Spleen (tissue), 11 donors: ENCODE data around the gene ZNF117. TPM values are rescaled to one million over a fixed set of nuclear protein-coding genes. Genes with fewer than 3 reads are reported as not detected.
A peak's percentile ranks its signal among the peaks of the same experiment; 100 is the strongest.
"Not testable (repeated sequence)": the region's sequence is repeated elsewhere in the genome, so short reads cannot be mapped to it uniquely, and the experiment has no call there.

Experiments used
- DNase-seq: peaks from one replicate; pipeline ENCODE4 v3.0.0-alpha.2; 2020
- H3K27ac ChIP-seq, 8 donors: fragments of 200-600 bp; sonication (generic) in 7 of 8; 1 replicate in 4 of 8; 2 replicates in 4 of 8; pipeline versions ENCODE4 v1.5.0 to v1.8.0; 2016 to 2021; ENCODE audit warnings: inconsistent platforms in 4 of 8, mild to moderate bottlenecking in 4 of 8, moderate library complexity in 1 of 8
- H3K27me3 ChIP-seq, 7 donors: fragments of 200-600 bp; sonication (generic) in 6 of 7; replicated peaks in 1 of 7; 1 replicate in 4 of 7; 2 replicates in 3 of 7; pipeline versions ENCODE4 v1.5.0 to v1.8.0; 2016 to 2021; ENCODE audit warnings: inconsistent platforms in 3 of 7, mild to moderate bottlenecking in 1 of 7
- H3K36me3 ChIP-seq, 6 donors: fragments of 200-600 bp; sonication (generic) in 5 of 6; 1 replicate in 4 of 6; 2 replicates in 2 of 6; pipeline versions ENCODE4 v1.5.0 to v1.8.0; 2016 to 2021; ENCODE audit warnings: inconsistent platforms in 2 of 6
- H3K4me1 ChIP-seq, 6 donors: fragments of 200-600 bp; sonication (generic) in 5 of 6; 1 replicate in 3 of 6; 2 replicates in 3 of 6; pipeline versions ENCODE4 v1.5.0 to v1.8.0; 2016 to 2021; ENCODE audit warnings: inconsistent platforms in 3 of 6
- H3K4me3 ChIP-seq, 8 donors: fragments of 200-600 bp; sonication (generic) in 7 of 8; 1 replicate in 4 of 8; 2 replicates in 4 of 8; pipeline versions ENCODE4 v1.5.0 to v1.8.0; 2016 to 2021; ENCODE audit warnings: inconsistent platforms in 4 of 8, mild to moderate bottlenecking in 4 of 8, moderate library complexity in 2 of 8
- H3K9me3 ChIP-seq, 8 donors: fragments of 200-600 bp; sonication (generic) in 7 of 8; 1 replicate in 4 of 8; 2 replicates in 4 of 8; pipeline versions ENCODE4 v1.5.0 to v1.8.0; 2016 to 2021; ENCODE audit warnings: inconsistent platforms in 4 of 8
- CTCF ChIP-seq, 11 experiments: fragments of 200-600 bp in 7 of 11; fragments of 450-650 bp in 4 of 11; sonication (generic) in 4 of 11; IDR thresholded peaks in 8 of 11; conservative IDR thresholded peaks in 3 of 11; 1 replicate in 7 of 11; 2 replicates in 4 of 11; pipeline versions ENCODE4 v1.4.0 to v1.8.0; 2016 to 2021; ENCODE audit warnings: antibody characterized with exemption in 11 of 11, inconsistent platforms in 4 of 11, mild to moderate bottlenecking in 1 of 11
- POLR2A ChIP-seq, 3 donors: fragments of 450-650 bp; IDR thresholded peaks; one replicate each; pipeline ENCODE4 v1.5.1; 2017; ENCODE audit warnings: antibody characterized with exemption in 3 of 3, mild to moderate bottlenecking in 1 of 3
- POLR2AphosphoS5 ChIP-seq, 3 donors: sonication (generic); formaldehyde crosslinking; IDR thresholded peaks; one replicate each; pipeline ENCODE4 v1.5.1; 2017; ENCODE audit warnings: antibody characterized with exemption in 3 of 3
- WGBS, 5 donors: extraction: QIAGEN DNeasy Blood & Tissue Kit in 3 of 5; methylation state at CpG; one replicate each; pipeline versions ENCODE4 v1.1.5 to v1.1.7; 2013 to 2018; 5-methylcytosine and 5-hydroxymethylcytosine counted together
- intact Hi-C: fragments of 100-400 bp; cut with DNase I; formaldehyde crosslinking; loops from one replicate; pipeline ENCODE4 v1.15.0; 2023; ENCODE audit warnings: low total_unique reads
- polyA plus RNA-seq, 3 donors: library from polyadenylated mRNA; stranded (reverse); fragments of 200-250 nt; gene quantifications; one replicate each; pipeline ENCODE4 v1.2.1, GENCODE V29; 2013
- total RNA-seq, 7 donors: library from RNA; depleted of rRNA in 3 of 7; stranded (reverse); fragments of >200 nt in 3 of 7; fragmentation: NEBNext Ultra II Directional in 4 of 7; extraction: Animal tissue kit (Norgen Biotek cat#: 25700) in 4 of 7; gene quantifications; one replicate each; pipeline versions ENCODE4 v1.1.0 to v1.2.1, GENCODE V29; 2016 to 2021
- donor health status: healthy with polysubstance abuse.
- donor health status: DM: no; HTN: no; CAD: no; lungs with moderate emphysema.
- donor health status: DM: no; HTN: no; CAD: no.
- donor health status: Bipolar disorder and iron deficiency.
- donor health status: healthy.
- donor health status: DM: no; HTN: no; CAD: no.
- donor health status: DM: yes; HTN: yes; CAD: no.

The ZNF117 gene
- total and polyA plus RNA-seq, 10 donors, result 4.0 to 23.2 (median 14.0) TPM

DNA sequence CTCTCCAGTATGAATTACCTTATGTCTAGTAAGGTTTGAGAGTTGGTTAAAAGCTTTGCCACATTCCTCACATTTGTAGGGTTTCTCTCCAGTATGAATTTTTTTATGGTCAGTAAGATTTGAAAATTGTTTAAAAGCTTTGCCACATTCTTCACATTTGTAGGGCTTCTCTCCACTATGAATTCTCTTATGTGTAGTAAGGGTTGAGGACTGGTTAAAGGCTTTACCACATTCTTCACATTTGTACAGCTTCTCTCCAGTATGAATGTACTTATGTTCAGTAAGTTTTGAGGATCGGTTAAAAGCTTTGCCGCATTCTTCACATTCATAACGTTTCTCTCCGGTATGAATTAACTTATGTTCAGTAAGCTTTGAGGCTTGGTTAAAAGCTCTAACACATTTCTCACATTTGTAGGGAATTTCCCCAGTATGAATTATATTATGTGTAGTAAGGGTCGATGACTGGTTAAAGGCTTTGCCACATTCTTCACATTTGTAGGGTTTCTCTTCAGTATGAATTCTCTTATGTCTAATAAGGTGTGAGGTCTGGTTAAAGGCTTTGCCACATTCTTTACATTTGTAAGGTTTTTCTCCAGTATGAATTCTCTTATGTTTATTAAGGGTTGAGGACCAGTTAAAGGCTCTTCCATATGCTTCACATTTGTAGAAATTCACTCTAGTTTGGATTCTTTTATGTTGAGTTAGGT, 12.2 kb downstream of the ZNF117 start:
- DNase-seq, result no peak
- H3K4me3 ChIP-seq, result no peak overlapping the region
- H3K9me3 ChIP-seq, result peaks cover 30 to 100% (median 100%) of the 10 kb centered on the region in 8 donors
- H3K27me3 ChIP-seq, result no peaks in the 10 kb centered on the region
- no peaks in the 10 kb centered on the region for H3K4me1 ChIP-seq
- 95 to 99% (median 97%) methylated on average over 5 of the region's 5 CpGs for WGBS, 5 donors
- no peak overlapping the region for H3K27ac ChIP-seq
- no peak for TF ChIP-seq POLR2AphosphoS5 (IDR thresholded peaks at IDR 0.05)
- TF ChIP-seq CTCF (IDR thresholded peaks at IDR 0.05 in 8 of 11, conservative IDR thresholded peaks at IDR 0.05 in 3 of 11), result no peak
- no peak for TF ChIP-seq POLR2A (IDR thresholded peaks at IDR 0.05)
- intact Hi-C loops, result no loop called here
- peaks cover 19 to 55% (median 39%) of the 10 kb centered on the region in 6 donors for H3K36me3 ChIP-seq

DNA sequence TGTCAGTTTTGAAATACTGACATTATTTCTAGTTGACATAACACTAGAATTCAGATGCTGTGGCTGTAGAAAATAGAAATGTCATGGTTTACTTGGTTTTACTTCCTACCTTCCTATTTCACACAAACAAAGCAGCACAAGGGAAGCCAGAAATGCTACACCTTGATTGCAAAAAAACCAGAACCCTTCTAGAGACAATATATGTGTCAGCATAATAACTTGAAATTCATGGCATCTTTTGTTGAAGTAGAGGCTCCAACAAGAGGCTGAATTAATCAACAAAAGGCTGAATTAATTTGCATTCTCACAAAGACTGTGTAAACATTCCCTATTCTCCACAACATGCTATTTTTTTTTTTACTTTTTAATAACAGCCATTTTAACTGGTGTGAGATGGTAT, 25.2 kb downstream of the ZNF117 start:
- Histone ChIP-seq H3K27ac (no peak overlapping the region), H3K27me3 (no peaks in the 10 kb centered on the region), H3K9me3 (peaks cover 2 to 76% (median 61%) of the 10 kb centered on the region in 8 donors), H3K4me1 (no peaks in the 10 kb centered on the region), H3K36me3 (no peaks in the 10 kb centered on the region), H3K4me3 (no peak overlapping the region)
- no peak for DNase-seq
- no peak for TF ChIP-seq POLR2AphosphoS5 (IDR thresholded peaks at IDR 0.05)
- intact Hi-C loops, result no loop called here

- WGBS, 5 donors, result 80 to 85% (median 84%) methylated on average over 3 of the region's 3 CpGs
- no peak for DNase-seq
- Histone ChIP-seq H3K36me3 (no peaks in the 10 kb centered on the region), H3K4me3 (no peak overlapping the region), H3K27ac (no peak overlapping the region), H3K9me3 (peaks cover 0 to 62% (median 26%) of the 10 kb centered on the region in 8 donors), H3K27me3 (no peaks in the 10 kb centered on the region), H3K4me1 (no peaks in the 10 kb centered on the region)
- intact Hi-C loops, result no loop called here
- no peak for TF ChIP-seq POLR2AphosphoS5 (IDR thresholded peaks at IDR 0.05)
- no peak for TF ChIP-seq POLR2A (IDR thresholded peaks at IDR 0.05)
- TF ChIP-seq CTCF (IDR thresholded peaks at IDR 0.05 in 8 of 11, conservative IDR thresholded peaks at IDR 0.05 in 3 of 11), result no peak
These were observed 31.6 kb downstream of the ZNF117 start for GRCh38 chr7:64959072-64959747.

DNA sequence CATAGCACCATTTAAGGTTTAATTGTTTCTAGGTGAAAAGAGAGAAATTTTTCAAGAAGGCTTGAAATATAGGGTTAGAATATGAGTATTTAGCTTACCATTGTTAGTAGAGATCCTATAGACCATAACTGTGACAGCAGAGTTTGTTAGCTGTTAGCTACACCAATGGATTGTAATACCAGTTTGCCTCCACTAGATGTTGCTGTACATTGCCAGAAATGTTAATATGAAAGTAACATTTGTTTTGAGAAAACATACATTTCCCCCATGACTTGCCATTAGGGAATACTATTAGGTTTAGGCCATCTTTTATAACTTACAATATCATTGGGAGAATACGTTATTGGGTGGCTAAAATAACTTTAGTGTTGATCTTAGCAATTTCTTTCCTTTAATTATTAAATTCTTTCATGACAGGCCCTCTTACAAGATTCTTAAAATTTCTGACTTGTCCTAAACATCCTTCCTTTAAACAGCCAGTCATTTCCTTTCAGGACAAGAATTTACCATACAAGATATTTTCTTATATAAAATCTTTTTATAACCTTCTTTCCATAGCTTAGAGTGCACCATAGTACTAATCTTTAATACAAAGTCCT, 39.5 kb downstream of the ZNF117 start:
- no peak overlapping the region for H3K4me3 ChIP-seq
- peak overlapping the region in 2 of 8 donors; percentile 37 to 43 for H3K27ac ChIP-seq
- peak; percentile 60 to 90 (median 83) for TF ChIP-seq CTCF (IDR thresholded peaks at IDR 0.05 in 8 of 11, conservative IDR thresholded peaks at IDR 0.05 in 3 of 11)
- no peak for TF ChIP-seq POLR2A (IDR thresholded peaks at IDR 0.05)
- 8 to 13% (median 12%) methylated on average over 1 of the region's 1 CpG for WGBS, 5 donors
- peaks cover 0 to 37% (median 14%) of the 10 kb centered on the region in 7 donors for H3K27me3 ChIP-seq
- peaks cover 0 to 7% (median 0%) of the 10 kb centered on the region in 8 donors for H3K9me3 ChIP-seq
- peaks cover 5 to 21% (median 11%) of the 10 kb centered on the region in 6 donors for H3K4me1 ChIP-seq
- intact Hi-C loops, result loop anchor here (5.0 kb wide), 1 partner anchor 356 kb away; no protein-coding TSS in a partner anchor
- DNase-seq, result no peak
- H3K36me3 ChIP-seq, result no peaks in the 10 kb centered on the region

- H3K27ac ChIP-seq, result peak overlapping the region in 2 of 8 donors; percentile 37 to 43
- DNase-seq, H3K36me3 ChIP-seq, H3K9me3 ChIP-seq, H3K4me3 ChIP-seq: not testable (repeated sequence)
- intact Hi-C loops, result loop anchor here (5.0 kb wide), 1 partner anchor 357 kb away; no protein-coding TSS in a partner anchor
- peaks cover 5 to 21% (median 11%) of the 10 kb centered on the region in 6 donors for H3K4me1 ChIP-seq
- H3K27me3 ChIP-seq, result peaks cover 0 to 44% (median 14%) of the 10 kb centered on the region in 7 donors
- 19 to 50% (median 33%) methylated on average over 9 of the region's 9 CpGs for WGBS, 5 donors
These were observed 40.2 kb downstream of the ZNF117 start for GRCh38 chr7:64950673-64951072.

DNA sequence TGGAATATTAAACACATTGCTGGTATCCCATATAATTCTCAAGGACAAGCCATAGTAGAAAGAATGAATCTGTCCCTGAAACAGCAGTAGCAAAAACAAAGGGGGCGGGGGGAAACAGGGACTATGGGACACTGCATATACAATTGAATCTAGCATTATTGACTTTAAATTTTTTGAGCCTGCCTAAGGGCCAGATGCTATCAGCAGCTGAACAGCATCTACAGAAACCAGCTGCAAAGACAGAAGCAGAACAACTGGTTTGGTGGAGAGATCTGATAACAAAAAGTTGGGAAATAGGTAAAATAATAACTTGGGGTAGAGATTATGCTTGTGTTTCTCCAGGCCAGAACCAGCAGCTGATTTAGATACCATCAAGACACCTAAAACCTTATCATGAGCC, 42.1 kb downstream of the ZNF117 start:
- WGBS, 5 donors, result 81 to 97% (median 88%) methylated on average over 1 of the region's 1 CpG

More for the DNA sequence above, 42.1 kb downstream of the ZNF117 start:
- intact Hi-C loops, H3K4me3 ChIP-seq, H3K36me3 ChIP-seq, DNase-seq, H3K27ac ChIP-seq, H3K9me3 ChIP-seq: not testable (repeated sequence)
- H3K4me1 ChIP-seq, result peaks cover 5 to 21% (median 11%) of the 10 kb centered on the region in 6 donors
- H3K27me3 ChIP-seq, result peaks cover 0 to 58% (median 14%) of the 10 kb centered on the region in 7 donors
